CD4-positive, alpha-beta T cell (primary cell): ENCODE results near the gene HADHA. TPM values are rescaled to one million over a fixed set of nuclear protein-coding genes. Genes with fewer than 3 reads are reported as not detected.

Source experiments
- ATAC-seq: fragments of 200-7000 bp; cut with Tn5 transposase; one replicate; pipeline ENCODE4 v1.10.0; 2022; ENCODE audit warnings: mild to moderate bottlenecking; ENCODE audit not compliant: poor library complexity
- CTCF ChIA-PET: fragments of 350-600 bp; sonication (Branson Sonifier 250); formaldehyde crosslinking; loops from one replicate; lab custom pipeline; 2021; ENCODE audit warnings: antibody characterized with exemption, inconsistent platforms; lab: Charles Lee
- POLR2A ChIA-PET: fragments of 350-600 bp; sonication (Branson Sonifier 250); formaldehyde crosslinking; loops from one replicate; lab custom pipeline; 2021; ENCODE audit warnings: antibody characterized with exemption, inconsistent platforms; lab: Charles Lee
- DNase-seq, 14 experiments: peaks; one replicate each; pipeline ENCODE4 v3.0.0-alpha.2; 2013 to 2020; ENCODE audit warnings: mixed read lengths in 2 of 14
- H3K27ac ChIP-seq, 2 donors: one replicate each; pipeline versions ENCODE4 v1.5.1 to v1.7.0; 2013; ENCODE audit warnings: low read length in 2 of 2, low read depth in 1 of 2, mild to moderate bottlenecking in 1 of 2
- H3K27me3 ChIP-seq, 2 experiments: 1 replicate in 1 of 2; 2 replicates in 1 of 2; pipeline versions ENCODE4 v1.6.1 to v1.7.0; 2013; ENCODE audit warnings: low read length in 2 of 2, control low read depth in 1 of 2, mild to moderate bottlenecking in 1 of 2, moderate library complexity in 1 of 2; ENCODE audit not compliant: insufficient read depth in 2 of 2, control insufficient read depth in 1 of 2
- H3K36me3 ChIP-seq: one replicate; pipeline ENCODE4 v1.6.1; 2013; ENCODE audit warnings: low read length, control low read depth; ENCODE audit not compliant: insufficient read depth
- H3K4me1 ChIP-seq: one replicate; pipeline ENCODE4 v1.6.1; 2013; ENCODE audit warnings: low read length, control low read depth; ENCODE audit not compliant: insufficient read depth
- H3K4me3 ChIP-seq: one replicate; pipeline ENCODE4 v1.5.1; 2013; ENCODE audit warnings: mild to moderate bottlenecking, low read length, moderate library complexity
- H3K9me3 ChIP-seq, 2 experiments: 1 replicate in 1 of 2; 2 replicates in 1 of 2; pipeline versions ENCODE4 v1.6.1 to v1.7.0; 2013; ENCODE audit warnings: low read length in 2 of 2, mild to moderate bottlenecking in 2 of 2, control low read depth in 1 of 2, moderate library complexity in 1 of 2; ENCODE audit not compliant: control insufficient read depth in 1 of 2, insufficient read depth in 1 of 2
- H3K27ac Mint-ChIP-seq: one replicate; pipeline ENCODE4 v1.8.0; 2020; ENCODE audit warnings: mixed read lengths
- H3K27me3 Mint-ChIP-seq: one replicate; pipeline ENCODE4 v1.8.0; 2021; ENCODE audit warnings: mixed read lengths
- H3K36me3 Mint-ChIP-seq: one replicate; pipeline ENCODE4 v1.8.0; 2021; ENCODE audit warnings: low read depth, mixed read lengths
- H3K4me1 Mint-ChIP-seq: one replicate; pipeline ENCODE4 v1.8.0; 2021; ENCODE audit warnings: low read depth, mixed read lengths
- H3K4me3 Mint-ChIP-seq: one replicate; pipeline ENCODE4 v1.8.0; 2020; ENCODE audit warnings: mild to moderate bottlenecking, mixed read lengths
- H3K9me3 Mint-ChIP-seq: one replicate; pipeline ENCODE4 v1.8.0; 2020; ENCODE audit warnings: mixed read lengths
- intact Hi-C, 2 experiments: fragments of 100-400 bp; cut with DNase I in 1 of 2; cut with micrococcal nuclease in 1 of 2; formaldehyde crosslinking; loops; one replicate each; pipeline versions ENCODE4 v1.15.1 to v1.9.0; 2023 to 2025; cut with DNase I, micrococcal nuclease
- total RNA-seq, 174 experiments: library from RNA in 2 of 174; stranded (reverse) in 2 of 174; gene quantifications; one replicate each; pipeline ENCODE4 v1.2.3 and lab custom pipeline; 2021 to 2026
- TF ChIP-seq, protein P1 (sequence below): fragments of 200-600 bp; IDR thresholded peaks from one replicate; pipeline ENCODE4 v1.8.0; 2022; ENCODE audit warnings: antibody characterized with exemption, mild to moderate bottlenecking

HADHA gene
- total RNA-seq, 2 experiments from 2014 or later: 72.4 to 73.7 TPM

GRCh38 chr2:26195040-26195984, 49.1 kb downstream of the HADHA start:
- H3K4me3 Mint-ChIP-seq: no peak overlapping the region
- intact Hi-C loops: no loop called here
- Histone ChIP-seq H3K27me3 (no peaks in the 10 kb centered on the region), H3K9me3 (no peaks in the 10 kb centered on the region), H3K27ac (no peak overlapping the region), H3K4me3 (no peak overlapping the region), H3K36me3 (peaks cover 87% of the 10 kb centered on the region), H3K4me1 (no peaks in the 10 kb centered on the region)
- no peaks in the 10 kb centered on the region for H3K4me1 Mint-ChIP-seq
- ATAC-seq: no peak
- POLR2A ChIA-PET: no interaction called here
- no peak overlapping the region for H3K27ac Mint-ChIP-seq
- TF ChIP-seq, protein P1, sequence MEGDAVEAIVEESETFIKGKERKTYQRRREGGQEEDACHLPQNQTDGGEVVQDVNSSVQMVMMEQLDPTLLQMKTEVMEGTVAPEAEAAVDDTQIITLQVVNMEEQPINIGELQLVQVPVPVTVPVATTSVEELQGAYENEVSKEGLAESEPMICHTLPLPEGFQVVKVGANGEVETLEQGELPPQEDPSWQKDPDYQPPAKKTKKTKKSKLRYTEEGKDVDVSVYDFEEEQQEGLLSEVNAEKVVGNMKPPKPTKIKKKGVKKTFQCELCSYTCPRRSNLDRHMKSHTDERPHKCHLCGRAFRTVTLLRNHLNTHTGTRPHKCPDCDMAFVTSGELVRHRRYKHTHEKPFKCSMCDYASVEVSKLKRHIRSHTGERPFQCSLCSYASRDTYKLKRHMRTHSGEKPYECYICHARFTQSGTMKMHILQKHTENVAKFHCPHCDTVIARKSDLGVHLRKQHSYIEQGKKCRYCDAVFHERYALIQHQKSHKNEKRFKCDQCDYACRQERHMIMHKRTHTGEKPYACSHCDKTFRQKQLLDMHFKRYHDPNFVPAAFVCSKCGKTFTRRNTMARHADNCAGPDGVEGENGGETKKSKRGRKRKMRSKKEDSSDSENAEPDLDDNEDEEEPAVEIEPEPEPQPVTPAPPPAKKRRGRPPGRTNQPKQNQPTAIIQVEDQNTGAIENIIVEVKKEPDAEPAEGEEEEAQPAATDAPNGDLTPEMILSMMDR: no peak
- H3K36me3 Mint-ChIP-seq: peaks cover 93% of the 10 kb centered on the region
- H3K9me3 Mint-ChIP-seq: no peaks in the 10 kb centered on the region
- DNase-seq: no peak
- no peaks in the 10 kb centered on the region for H3K27me3 Mint-ChIP-seq
- CTCF ChIA-PET: interaction anchor here (0.6 kb wide), 1 partner anchor 319 kb away, joined by 3 read pairs; no protein-coding TSS in a partner anchor

DNA sequence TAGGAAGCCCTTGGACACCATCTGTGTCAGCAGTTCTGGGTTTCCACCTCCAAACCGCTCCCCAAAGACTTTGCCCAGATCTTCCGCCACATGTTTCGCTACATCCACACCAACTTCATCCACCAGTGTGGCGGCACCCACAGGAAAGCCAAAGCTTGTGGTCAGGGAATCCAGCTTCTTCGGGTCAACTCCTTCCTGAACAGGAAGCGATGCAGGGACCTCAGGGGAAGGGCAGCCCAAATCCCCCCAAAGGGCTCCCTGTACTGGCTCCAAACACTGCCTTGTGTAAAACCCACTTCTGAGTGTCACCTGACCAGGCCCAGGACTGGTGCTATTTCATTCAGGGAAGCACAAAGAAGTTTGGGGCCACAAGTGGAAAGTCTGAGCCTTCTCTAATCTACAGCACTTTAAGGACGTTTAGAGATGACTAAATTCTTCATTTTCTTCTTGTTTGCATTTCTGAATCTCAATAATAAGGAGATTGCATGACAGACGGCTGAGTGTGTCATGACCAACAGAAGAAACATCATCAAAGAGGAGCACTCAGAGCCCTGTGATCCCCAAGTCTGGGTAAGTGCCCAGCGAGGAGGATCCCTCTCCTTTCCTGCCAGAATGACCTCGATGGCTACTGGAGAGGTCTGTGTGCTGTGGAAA, 50.7 kb downstream of the HADHA start:
- Histone ChIP-seq H3K27me3 (no peaks in the 10 kb centered on the region), H3K36me3 (peaks cover 77% of the 10 kb centered on the region), H3K9me3 (no peaks in the 10 kb centered on the region), H3K4me1 (no peaks in the 10 kb centered on the region), H3K4me3 (no peak overlapping the region), H3K27ac (no peak overlapping the region)
- DNase-seq: no peak
- no peak overlapping the region for H3K27ac Mint-ChIP-seq
- CTCF ChIA-PET: interaction anchor here (1.9 kb wide), 1 partner anchor 9 kb away, joined by 5 read pairs; no protein-coding TSS in a partner anchor
- H3K36me3 Mint-ChIP-seq: peaks cover 87% of the 10 kb centered on the region
- H3K9me3 Mint-ChIP-seq: no peaks in the 10 kb centered on the region
- H3K4me1 Mint-ChIP-seq: no peaks in the 10 kb centered on the region
- TF ChIP-seq, protein P1: no peak
- no peaks in the 10 kb centered on the region for H3K27me3 Mint-ChIP-seq
- no peak for ATAC-seq
- H3K4me3 Mint-ChIP-seq: no peak overlapping the region
- POLR2A ChIA-PET: interaction anchor here (1.5 kb wide), 1 partner anchor 9 kb away, joined by 4 read pairs; no protein-coding TSS in a partner anchor
- intact Hi-C loops: no loop called here

DNA sequence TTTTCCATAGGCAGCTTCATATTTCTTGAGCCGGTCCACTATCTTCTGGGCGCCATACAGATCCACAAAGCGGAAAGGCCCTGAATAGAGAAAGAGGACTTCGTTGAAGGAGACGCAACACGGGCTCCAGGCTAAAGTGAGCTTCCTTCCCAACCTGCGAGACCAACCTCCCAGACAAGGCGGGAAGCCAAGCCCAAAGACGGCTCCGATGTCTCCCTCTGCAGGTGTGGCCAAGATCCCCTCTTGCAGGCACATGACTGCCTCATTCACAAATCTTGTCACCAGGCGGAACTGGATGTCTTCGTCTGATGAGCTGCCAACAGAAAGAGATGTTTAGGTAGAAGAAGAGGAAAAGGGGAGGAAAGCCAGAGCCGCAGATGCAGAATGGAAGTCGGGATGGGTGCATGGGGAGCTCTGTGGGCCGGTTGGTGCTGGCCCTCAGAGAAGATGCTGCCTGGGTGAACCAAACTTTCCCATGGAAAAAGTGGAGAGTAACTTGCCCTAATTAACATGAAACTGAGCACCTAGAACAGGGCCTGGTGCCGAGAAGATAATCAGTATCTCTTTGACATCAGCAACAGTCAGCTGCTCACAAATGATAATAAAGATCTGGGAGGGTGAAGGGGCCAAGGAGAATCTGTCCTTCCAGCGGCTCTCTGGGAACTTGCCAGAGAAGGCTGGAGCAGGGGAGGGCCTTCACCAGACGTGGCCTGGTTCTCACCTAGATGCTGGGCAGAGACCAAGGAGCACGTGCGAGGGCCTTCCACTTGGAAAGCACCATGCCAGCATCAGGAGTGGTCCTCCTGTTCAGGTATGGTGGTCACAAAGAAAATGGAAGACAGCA, 52.9 kb downstream of the HADHA start:
- H3K27ac Mint-ChIP-seq: no peak overlapping the region
- no peaks in the 10 kb centered on the region for H3K27me3 ChIP-seq
- H3K27me3 Mint-ChIP-seq: no peaks in the 10 kb centered on the region
- TF ChIP-seq, protein P1: no peak
- intact Hi-C loops: no loop called here
- H3K9me3 ChIP-seq: no peaks in the 10 kb centered on the region
- POLR2A ChIA-PET: interaction anchor here (1.5 kb wide), 1 partner anchor 7 kb away, joined by 4 read pairs; no protein-coding TSS in a partner anchor
- H3K36me3 Mint-ChIP-seq: peaks cover 65% of the 10 kb centered on the region
- H3K36me3 ChIP-seq: peaks cover 57% of the 10 kb centered on the region
- peaks cover 7% of the 10 kb centered on the region for H3K4me1 Mint-ChIP-seq
- H3K27ac ChIP-seq: no peak overlapping the region
- CTCF ChIA-PET: no interaction called here
- H3K4me3 ChIP-seq: no peak overlapping the region
- ATAC-seq: no peak
- no peaks in the 10 kb centered on the region for H3K9me3 Mint-ChIP-seq
- no peak overlapping the region for H3K4me3 Mint-ChIP-seq
- peaks cover 3% of the 10 kb centered on the region for H3K4me1 ChIP-seq
- no peak for DNase-seq
